ENCODE measurements around the gene SMLR1. TPM values are rescaled to one million over a fixed set of nuclear protein-coding genes. Genes with fewer than 3 reads are reported as not detected.

SMLR1 gene
- not detected for total RNA-seq (2021; fragmentation: NEBNext Ultra II Directional; extraction: Animal tissue kit (Norgen Biotek cat#: 25700))
- long read RNA-seq: 0 reads

GRCh38 chr6:130827247-130828149 is at the start of gene SMLR1:
Gene SMLR1 (plus strand): TSS chr6:130827406. CDS start chr6:130827414, 8 bp downstream.
- Mint-ChIP-seq H3K36me3 (ENCODE audit: low read depth) (no peaks in the 10 kb centered on the region), H3K27me3 (ENCODE audit: insufficient read depth) (peaks cover 1% of the 10 kb centered on the region; the same call in 1 of the 2 replicates), H3K27ac (no peak within 1 kb of the TSS), H3K9me3 (no peaks in the 10 kb centered on the region), H3K4me1 (ENCODE audit: low read depth) (no peaks in the 10 kb centered on the region), H3K4me3 (no peak within 1 kb of the TSS)
- no peak for DNase-seq
- TF ChIP-seq CTCF (IDR thresholded peaks at IDR 0.05): no peak

DNA sequence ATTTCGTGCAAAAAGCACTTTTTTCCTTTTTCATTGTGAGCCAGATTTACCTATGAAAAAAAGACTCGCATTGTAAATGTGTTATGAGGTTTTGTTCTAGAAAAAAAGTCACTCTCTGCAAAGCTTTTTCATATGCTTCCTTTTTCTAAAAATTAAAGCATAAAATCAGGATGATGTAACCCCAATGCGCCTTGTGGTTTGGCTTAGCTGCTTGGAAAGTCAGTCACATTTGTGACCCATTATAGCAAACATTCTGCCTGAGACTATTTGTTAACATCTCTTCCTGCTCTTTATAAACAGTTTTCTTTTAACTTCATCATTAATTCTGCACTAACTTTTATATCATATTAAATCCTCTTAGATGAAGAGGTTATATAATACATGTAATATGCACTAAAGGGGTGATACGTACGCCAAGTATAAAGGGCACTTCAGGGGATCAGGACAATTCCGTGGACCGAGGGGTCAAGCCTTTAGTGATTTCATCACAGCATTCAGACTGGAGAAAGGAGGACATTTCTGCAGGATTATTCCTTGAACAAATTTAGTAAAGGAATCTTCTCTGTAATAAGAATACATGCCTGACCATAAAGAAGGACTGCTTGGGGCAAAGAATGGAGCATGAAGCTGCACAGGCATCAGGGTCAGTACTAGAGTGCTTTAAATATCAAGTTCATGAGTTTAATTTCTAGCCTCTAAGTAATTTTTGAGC is 48.1 kb upstream of the SMLR1 start:
- peak; percentile 74 for DNase-seq
- H3K27ac Mint-ChIP-seq: peak overlapping the region; percentile 79

GRCh38 chr6:130779658-130780033 is 47.6 kb upstream of the SMLR1 start:
- peaks cover 18% of the 10 kb centered on the region for H3K9me3 Mint-ChIP-seq
- H3K27ac Mint-ChIP-seq: peak overlapping the region; percentile 79
- H3K36me3 Mint-ChIP-seq (ENCODE audit: low read depth): peaks cover 19% of the 10 kb centered on the region
- TF ChIP-seq CTCF (IDR thresholded peaks at IDR 0.05): no peak
- no peaks in the 10 kb centered on the region; the same call in 1 of the 2 replicates for H3K27me3 Mint-ChIP-seq (ENCODE audit: insufficient read depth)
- peak overlapping the region; percentile 84 for H3K4me3 Mint-ChIP-seq
- H3K4me1 Mint-ChIP-seq (ENCODE audit: low read depth): peaks cover 50% of the 10 kb centered on the region
- DNase-seq: no peak

More for the DNA sequence above, 48.1 kb upstream of the SMLR1 start:
- Mint-ChIP-seq H3K36me3 (ENCODE audit: low read depth) (peaks cover 19% of the 10 kb centered on the region), H3K4me3 (peak overlapping the region; percentile 84), H3K4me1 (ENCODE audit: low read depth) (peaks cover 54% of the 10 kb centered on the region), H3K9me3 (peaks cover 18% of the 10 kb centered on the region), H3K27me3 (ENCODE audit: insufficient read depth) (no peaks in the 10 kb centered on the region; the same call in 1 of the 2 replicates)
- no peak for TF ChIP-seq CTCF (IDR thresholded peaks at IDR 0.05)

GRCh38 chr6:130780122-130780521 is 47.1 kb upstream of the SMLR1 start:
- Mint-ChIP-seq H3K27ac (peak overlapping the region; percentile 79), H3K4me1 (ENCODE audit: low read depth) (peaks cover 50% of the 10 kb centered on the region)

More at GRCh38 chr6:130780122-130780521, 47.1 kb upstream of the SMLR1 start:
- Mint-ChIP-seq H3K36me3 (ENCODE audit: low read depth) (peaks cover 19% of the 10 kb centered on the region), H3K27me3 (ENCODE audit: insufficient read depth) (no peaks in the 10 kb centered on the region; the same call in 1 of the 2 replicates), H3K4me3 (peak overlapping the region; percentile 84), H3K9me3 (peaks cover 18% of the 10 kb centered on the region)
- no peak for DNase-seq
- no peak for TF ChIP-seq CTCF (IDR thresholded peaks at IDR 0.05)
